Right lobe of liver (tissue), 6 donors: ENCODE data around the gene RAET1E. TPM values are rescaled to one million over a fixed set of nuclear protein-coding genes. Genes with fewer than 3 reads are reported as not detected.

Experiments
- ATAC-seq, 4 donors: fragments of 200-7000 bp; cut with Tn5 transposase; one replicate each; pipeline ENCODE4 v1.9.1; 2020; ENCODE audit warnings: mild to moderate bottlenecking in 4 of 4, moderate library complexity in 4 of 4
- DNase-seq, 3 donors: peaks; one replicate each; pipeline ENCODE4 v3.0.0-alpha.2; 2020
- H3K27ac ChIP-seq, 3 donors: fragments of 200-600 bp; one replicate each; pipeline ENCODE4 v1.8.0; 2022
- H3K27me3 ChIP-seq, 2 donors: fragments of 200-600 bp; one replicate each; pipeline ENCODE4 v1.8.0; 2022
- H3K36me3 ChIP-seq, 4 donors: fragments of 200-600 bp; sonication (generic) in 1 of 4; one replicate each; pipeline versions ENCODE4 v1.5.1 to v1.8.0; 2017 to 2022; ENCODE audit warnings: control low read depth in 1 of 4
- H3K4me1 ChIP-seq, 4 donors: fragments of 200-600 bp; sonication (generic) in 1 of 4; one replicate each; pipeline versions ENCODE4 v1.5.1 to v1.8.0; 2017 to 2022; ENCODE audit warnings: control low read depth in 1 of 4
- H3K4me3 ChIP-seq, 3 donors: fragments of 200-600 bp; one replicate each; pipeline ENCODE4 v1.8.0; 2022
- H3K9me3 ChIP-seq, 4 donors: fragments of 200-600 bp; sonication (generic) in 1 of 4; one replicate each; pipeline versions ENCODE4 v1.5.1 to v1.8.0; 2017 to 2022; ENCODE audit warnings: control low read depth in 1 of 4
- CTCF ChIP-seq, 4 donors: fragments of 200-600 bp in 3 of 4; fragments of 450-650 bp in 1 of 4; IDR thresholded peaks; one replicate each; pipeline versions ENCODE4 v1.5.1 to v1.8.0; 2016 to 2022; ENCODE audit warnings: antibody characterized with exemption in 4 of 4, mild to moderate bottlenecking in 2 of 4
- POLR2A ChIP-seq: fragments of 450-650 bp; IDR thresholded peaks from one replicate; pipeline ENCODE4 v1.6.1; 2017; ENCODE audit warnings: antibody characterized with exemption, mild to moderate bottlenecking
- WGBS: methylation state at CpG from one replicate; pipeline ENCODE4 v1.1.6; 2018; ENCODE audit warnings: low coverage, low lambda C conversion rate; ENCODE audit not compliant: insufficient coverage; ENCODE audit errors: missing lambda C conversion rate; 5-methylcytosine and 5-hydroxymethylcytosine counted together
- intact Hi-C, 2 donors: fragments of 100-400 bp; cut with DNase I; formaldehyde crosslinking; loops; one replicate each; pipeline versions ENCODE4 v1.11.2 to v1.14.1; 2022
- total RNA-seq, 6 experiments: library from RNA; depleted of rRNA in 2 of 6; stranded (reverse); fragments of >200 nt in 2 of 6; fragmentation: NEBNext Ultra II Directional in 3 of 6; extraction: Animal tissue kit (Norgen Biotek cat#: 25700) in 3 of 6; gene quantifications; one replicate each; pipeline versions ENCODE4 v1.1.0 to v1.2.4, GENCODE V29; 2016 to 2023
- donor health status: DM: no; HTN: yes; CAD: no.
- donor health status: DM: no; HTN: no; CAD: no.
- donor health status: DM: no; HTN: no; CAD: no.
- donor health status: DM: no; HTN: yes; CAD: no.
- donor health status: DM: no; HTN: yes; CAD: no.

The RAET1E gene
- total RNA-seq, 6 experiments from 2014 or later: not detected

DNA sequence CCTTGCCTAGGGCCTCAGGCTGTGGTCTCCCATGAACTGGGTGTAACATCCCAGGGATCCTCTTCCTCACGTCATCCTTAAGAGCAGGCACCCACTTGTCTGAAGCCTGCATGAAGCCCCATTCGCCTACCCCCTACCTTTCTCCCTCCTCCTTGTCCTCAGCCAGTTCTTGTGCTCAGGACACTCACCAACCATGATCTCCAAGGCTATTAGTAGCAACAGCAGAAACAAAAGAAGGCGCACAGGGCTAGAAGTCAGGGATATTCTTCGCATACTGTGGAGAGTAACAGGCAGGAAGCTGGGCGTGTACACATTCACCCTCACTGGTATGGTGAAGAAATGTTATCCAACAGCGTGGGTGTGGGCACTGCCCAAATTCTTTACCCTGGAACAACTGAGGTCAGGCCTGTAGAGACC, 7.3 kb downstream of the RAET1E start:
- no peaks in the 10 kb centered on the region for H3K27me3 ChIP-seq
- intact Hi-C loops: no loop called here
- WGBS: 62% methylated on average over 5 of the region's 6 CpGs
- TF ChIP-seq POLR2A (no peak), CTCF (IDR thresholded peaks at IDR 0.05) (no peak)
- ATAC-seq (no peak), DNase-seq (no peak)
- H3K9me3 ChIP-seq: no peaks in the 10 kb centered on the region
- H3K4me3 ChIP-seq: no peak overlapping the region
- H3K27ac ChIP-seq: no peak overlapping the region
- no peaks in the 10 kb centered on the region for H3K36me3 ChIP-seq
- no peaks in the 10 kb centered on the region for H3K4me1 ChIP-seq

- WGBS: 66% methylated on average over 5 of the region's 7 CpGs
- H3K4me1 ChIP-seq: no peaks in the 10 kb centered on the region
- no peaks in the 10 kb centered on the region for H3K9me3 ChIP-seq
- no peaks in the 10 kb centered on the region for H3K36me3 ChIP-seq
- DNase-seq: no peak
- H3K4me3 ChIP-seq: no peak overlapping the region
- no peak for ATAC-seq
- intact Hi-C loops: no loop called here
- H3K27me3 ChIP-seq: no peaks in the 10 kb centered on the region
- H3K27ac ChIP-seq: no peak overlapping the region
- TF ChIP-seq CTCF (IDR thresholded peaks at IDR 0.05) (no peak), POLR2A (no peak)
Observed at GRCh38 chr6:149889326-149889725, 8.6 kb downstream of the RAET1E start.

GRCh38 chr6:149888659-149889058, 9.3 kb downstream of the RAET1E start:
- 29% methylated on average over 1 of the region's 1 CpG for WGBS
- H3K27me3 ChIP-seq: no peaks in the 10 kb centered on the region
- intact Hi-C loops: no loop called here
- TF ChIP-seq POLR2A: no peak
- no peak for TF ChIP-seq CTCF (IDR thresholded peaks at IDR 0.05)
- H3K4me3 ChIP-seq: no peak overlapping the region
- ATAC-seq: no peak
- no peak for DNase-seq
- no peak overlapping the region for H3K27ac ChIP-seq
- no peaks in the 10 kb centered on the region for H3K36me3 ChIP-seq
- no peaks in the 10 kb centered on the region for H3K9me3 ChIP-seq
- no peaks in the 10 kb centered on the region for H3K4me1 ChIP-seq

- no peaks in the 10 kb centered on the region for H3K27me3 ChIP-seq
- intact Hi-C loops: no loop called here
- no peaks in the 10 kb centered on the region for H3K36me3 ChIP-seq
- no peaks in the 10 kb centered on the region for H3K4me1 ChIP-seq
- H3K27ac ChIP-seq: no peak overlapping the region
- H3K9me3 ChIP-seq: no peaks in the 10 kb centered on the region
- TF ChIP-seq CTCF (IDR thresholded peaks at IDR 0.05) (no peak), POLR2A (no peak)
- no peak overlapping the region for H3K4me3 ChIP-seq
- WGBS: no CpG with 5 or more reads among the region's 9 CpGs
- no peak for ATAC-seq
- DNase-seq: no peak
Observed at GRCh38 chr6:149888093-149888492, 9.8 kb downstream of the RAET1E start.

DNA sequence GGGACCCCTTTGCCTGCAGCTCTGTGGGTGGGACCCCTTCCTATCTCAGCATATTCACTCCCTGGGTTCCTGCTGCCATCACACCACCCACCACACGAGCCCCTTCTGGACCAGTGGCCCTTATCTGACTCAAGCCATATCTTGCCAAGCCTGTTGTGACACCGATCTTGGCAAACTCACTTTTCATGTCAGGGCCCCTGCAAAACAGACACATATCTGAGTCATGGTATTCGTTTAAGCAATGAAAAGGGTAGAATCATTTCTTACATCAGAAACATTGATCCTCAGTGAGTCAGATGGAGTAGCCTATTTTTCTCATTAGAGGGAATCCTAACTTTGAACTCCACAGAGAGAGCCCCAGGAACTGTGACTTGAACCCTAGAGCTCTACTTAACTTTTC, 10.6 kb downstream of the RAET1E start:
- TF ChIP-seq CTCF (IDR thresholded peaks at IDR 0.05): no peak
- TF ChIP-seq POLR2A: no peak
- ATAC-seq (peak in 2 of 4 donors; percentile 32 to 84), DNase-seq (no peak)
- 68% methylated on average over 2 of the region's 3 CpGs for WGBS
- no peak overlapping the region for H3K27ac ChIP-seq
- no peak overlapping the region for H3K4me3 ChIP-seq
- intact Hi-C loops: no loop called here
- no peaks in the 10 kb centered on the region for H3K36me3 ChIP-seq
- no peaks in the 10 kb centered on the region for H3K9me3 ChIP-seq
- no peaks in the 10 kb centered on the region for H3K4me1 ChIP-seq
- no peaks in the 10 kb centered on the region for H3K27me3 ChIP-seq
